Epithelial cell of proximal tubule (primary cell): Measurements from ENCODE around the gene TSPYL6. TPM values are rescaled to one million over a fixed set of nuclear protein-coding genes. Genes with fewer than 3 reads are reported as not detected.

Experiments
- DNase-seq: peaks from one replicate; pipeline ENCODE4 v3.0.0-alpha.2; 2011; ENCODE audit warnings: low read depth
- H3K4me3 ChIP-seq: 2 replicates; pipeline ENCODE4 v1.5.1; 2011; ENCODE audit warnings: low read depth, mild to moderate bottlenecking, low read length
- CTCF ChIP-seq: conservative IDR thresholded peaks from 2 replicates; pipeline ENCODE4 v1.5.1; 2012; ENCODE audit warnings: low read depth, mild to moderate bottlenecking, low read length
- total RNA-seq: library from RNA; depleted of rRNA; stranded (reverse); fragments of >200 nt; gene quantifications from 2 replicates; pipeline ENCODE4 v1.2.3, GENCODE V29; 2015

TSPYL6 gene
- total RNA-seq, 1 donor from 2014 or later: not detected

GRCh38 chr2:54213082-54213481, 42.9 kb downstream of the TSPYL6 start:
- H3K4me3 ChIP-seq: no peak overlapping the region
- DNase-seq: no peak
- TF ChIP-seq CTCF: no peak

- DNase-seq: peak; percentile 80
- no peak for TF ChIP-seq CTCF
Measured at GRCh38 chr2:54212456-54212855, 43.6 kb downstream of the TSPYL6 start.

GRCh38 chr2:54209379-54209778, 46.6 kb downstream of the TSPYL6 start:
- DNase-seq: no peak
- no peak overlapping the region for H3K4me3 ChIP-seq
- TF ChIP-seq CTCF: no peak

More at GRCh38 chr2:54212456-54212855, 43.6 kb downstream of the TSPYL6 start:
- H3K4me3 ChIP-seq: no peak overlapping the region

- no peak overlapping the region for H3K4me3 ChIP-seq
- DNase-seq: no peak
- TF ChIP-seq CTCF: no peak
Measured at GRCh38 chr2:54208364-54209240, 47.4 kb downstream of the TSPYL6 start.

GRCh38 chr2:54207666-54208195, 48.3 kb downstream of the TSPYL6 start:
- DNase-seq: no peak
- no peak overlapping the region for H3K4me3 ChIP-seq
- no peak for TF ChIP-seq CTCF

GRCh38 chr2:54206596-54206995, 49.4 kb downstream of the TSPYL6 start:
- DNase-seq: no peak
- TF ChIP-seq CTCF: peak; percentile 60
- no peak overlapping the region for H3K4me3 ChIP-seq

GRCh38 chr2:54204476-54204875, 51.6 kb downstream of the TSPYL6 start:
- no peak for DNase-seq

More at GRCh38 chr2:54204476-54204875, 51.6 kb downstream of the TSPYL6 start:
- no peak for TF ChIP-seq CTCF
- no peak overlapping the region for H3K4me3 ChIP-seq
